GM12865 (cell line): Measurements from ENCODE around the gene CAPZB.

ENCODE experiments used
- DNase-seq: peaks from one replicate; pipeline ENCODE4 v3.0.0; 2010; ENCODE audit warnings: low read depth
- H3K4me3 ChIP-seq: 2 replicates; pipeline ENCODE4 v1.5.1; 2011; ENCODE audit warnings: mild to moderate bottlenecking, low read depth, low read length, control low read depth
- CTCF ChIP-seq: IDR thresholded peaks from 2 replicates; pipeline ENCODE4 v1.5.1; 2011; ENCODE audit warnings: low read length, control low read depth, low read depth, inconsistent platforms; ENCODE audit not compliant: insufficient read depth; ENCODE audit errors: missing control alignments

CAPZB gene

DNA sequence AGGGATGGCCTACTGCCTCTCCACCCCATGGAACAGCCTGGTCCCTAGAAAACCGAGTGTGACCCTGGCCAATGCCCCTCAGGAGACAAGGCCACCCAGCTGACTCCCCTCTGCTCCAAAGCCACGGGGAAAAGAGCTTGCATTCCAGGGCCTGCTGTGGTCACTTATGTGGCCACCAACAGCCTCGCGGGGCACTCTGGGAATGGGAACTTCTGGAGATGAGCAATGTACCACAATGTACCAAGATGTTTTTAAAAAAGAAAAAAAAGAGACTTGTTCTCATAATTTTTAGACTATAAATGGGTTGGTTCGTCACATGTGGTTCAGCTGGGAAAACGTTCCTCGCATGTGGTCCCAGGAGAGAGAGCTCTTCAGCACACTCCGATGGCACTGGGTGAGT is 110.4 kb downstream of the CAPZB start:
- DNase-seq = no peak
- no peak for TF ChIP-seq CTCF
- H3K4me3 ChIP-seq = no peak overlapping the region

- H3K4me3 ChIP-seq = no peak overlapping the region
- DNase-seq = peak; percentile 31
- peak; percentile 58 for TF ChIP-seq CTCF
Observed at GRCh38 chr1:19374083-19374801, 111.1 kb downstream of the CAPZB start.

GRCh38 chr1:19373211-19374082 is 111.9 kb downstream of the CAPZB start:
- no peak for DNase-seq
- no peak overlapping the region for H3K4me3 ChIP-seq
- TF ChIP-seq CTCF = no peak

GRCh38 chr1:19372602-19373001 is 112.7 kb downstream of the CAPZB start:
- DNase-seq = no peak
- TF ChIP-seq CTCF = no peak
- H3K4me3 ChIP-seq = no peak overlapping the region

DNA sequence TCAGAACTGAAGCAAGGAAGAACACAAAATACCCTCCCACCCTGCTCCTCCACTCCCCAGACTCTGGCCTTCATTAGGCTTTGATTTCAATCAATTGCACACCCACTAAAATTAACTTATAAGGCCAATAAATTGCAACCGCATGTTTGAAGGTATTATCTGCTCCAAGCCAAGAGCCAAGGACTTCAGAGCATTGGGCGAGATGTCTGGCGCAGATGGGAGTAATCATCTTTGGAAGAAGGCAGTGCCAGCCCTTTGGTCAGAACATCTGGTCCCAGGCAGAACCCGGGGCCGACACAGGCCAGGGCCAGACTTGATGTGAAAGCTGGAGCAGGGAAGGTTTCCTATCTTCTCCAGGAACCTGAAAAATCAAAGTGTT is 113.2 kb downstream of the CAPZB start:
- TF ChIP-seq CTCF = no peak
- DNase-seq = no peak
- no peak overlapping the region for H3K4me3 ChIP-seq

GRCh38 chr1:19371226-19372135 is 113.9 kb downstream of the CAPZB start:
- no peak for TF ChIP-seq CTCF
- DNase-seq = no peak
- H3K4me3 ChIP-seq = no peak overlapping the region
